ENCODE results near the gene SLC4A7.
"Not testable (repeated sequence)": the region's sequence is repeated elsewhere in the genome, so short reads cannot be mapped to it uniquely, and the experiment has no call there.

Gene SLC4A7

GRCh38 chr3:27345045-27345444, 139.1 kb downstream of the SLC4A7 start:
- Mint-ChIP-seq H3K27me3 (no peaks in the 10 kb centered on the region), H3K36me3 (ENCODE audit: low read depth) (no peaks in the 10 kb centered on the region), H3K9me3 (no peaks in the 10 kb centered on the region), H3K4me1 (ENCODE audit: low read depth) (peaks cover 7% of the 10 kb centered on the region), H3K4me3 (no peak overlapping the region), H3K27ac (no peak overlapping the region)

- H3K4me3 Mint-ChIP-seq: no peak overlapping the region
- H3K36me3 Mint-ChIP-seq (ENCODE audit: low read depth): no peaks in the 10 kb centered on the region
- H3K27me3 Mint-ChIP-seq: no peaks in the 10 kb centered on the region
- no peaks in the 10 kb centered on the region for H3K4me1 Mint-ChIP-seq (ENCODE audit: low read depth)
- H3K27ac Mint-ChIP-seq: no peak overlapping the region
- H3K9me3 Mint-ChIP-seq: no peaks in the 10 kb centered on the region
Measured at GRCh38 chr3:27344192-27344591, 140.0 kb downstream of the SLC4A7 start.

GRCh38 chr3:27342267-27342666, 141.9 kb downstream of the SLC4A7 start:
- no peaks in the 10 kb centered on the region for H3K27me3 Mint-ChIP-seq
- H3K9me3 Mint-ChIP-seq: no peaks in the 10 kb centered on the region
- H3K4me1 Mint-ChIP-seq (ENCODE audit: low read depth): no peaks in the 10 kb centered on the region
- H3K36me3 Mint-ChIP-seq (ENCODE audit: low read depth): no peaks in the 10 kb centered on the region
- no peak overlapping the region for H3K4me3 Mint-ChIP-seq
- no peak overlapping the region for H3K27ac Mint-ChIP-seq

GRCh38 chr3:27340534-27340933, 143.7 kb downstream of the SLC4A7 start:
- Mint-ChIP-seq H3K4me1 (ENCODE audit: low read depth) (no peaks in the 10 kb centered on the region), H3K36me3 (ENCODE audit: low read depth) (no peaks in the 10 kb centered on the region), H3K9me3 (no peaks in the 10 kb centered on the region), H3K27me3 (no peaks in the 10 kb centered on the region), H3K27ac (no peak overlapping the region), H3K4me3 (no peak overlapping the region)

- no peaks in the 10 kb centered on the region for H3K27me3 Mint-ChIP-seq
- H3K4me1 Mint-ChIP-seq (ENCODE audit: low read depth): no peaks in the 10 kb centered on the region
- peak overlapping the region; percentile 8 for H3K27ac Mint-ChIP-seq
- H3K36me3 Mint-ChIP-seq (ENCODE audit: low read depth): no peaks in the 10 kb centered on the region
- no peak overlapping the region for H3K4me3 Mint-ChIP-seq
- H3K9me3 Mint-ChIP-seq: no peaks in the 10 kb centered on the region
Measured at GRCh38 chr3:27335571-27335970, 148.6 kb downstream of the SLC4A7 start.

DNA sequence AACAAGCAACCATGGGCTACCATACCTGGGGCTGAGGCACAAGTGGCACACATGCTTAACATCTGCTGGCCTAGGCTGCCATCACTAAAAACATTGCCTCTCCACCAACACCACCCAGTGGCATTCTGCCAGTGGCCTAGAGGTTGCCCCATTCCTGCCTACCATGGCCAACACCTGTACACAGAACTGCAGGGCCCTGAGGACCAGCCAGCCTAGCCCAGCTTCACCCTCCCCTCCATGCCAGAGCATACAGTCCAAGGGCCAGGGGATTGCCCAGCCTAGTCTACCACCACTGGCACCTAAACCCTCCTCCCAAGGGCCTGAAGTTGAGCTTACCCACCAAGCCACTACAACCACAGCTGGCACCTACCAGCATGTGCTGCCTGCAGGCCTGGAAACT, 150.3 kb downstream of the SLC4A7 start:
- no peaks in the 10 kb centered on the region for H3K36me3 Mint-ChIP-seq (ENCODE audit: low read depth)
- H3K27ac Mint-ChIP-seq: no peak overlapping the region
- H3K27me3 Mint-ChIP-seq: no peaks in the 10 kb centered on the region
- H3K4me3 Mint-ChIP-seq: no peak overlapping the region
- H3K9me3 Mint-ChIP-seq: no peaks in the 10 kb centered on the region
- no peaks in the 10 kb centered on the region for H3K4me1 Mint-ChIP-seq (ENCODE audit: low read depth)

- H3K27ac Mint-ChIP-seq; H3K27me3 Mint-ChIP-seq; H3K4me3 Mint-ChIP-seq; H3K36me3 Mint-ChIP-seq (ENCODE audit: low read depth); H3K9me3 Mint-ChIP-seq; H3K4me1 Mint-ChIP-seq (ENCODE audit: low read depth): not testable (repeated sequence)
Measured at GRCh38 chr3:27328982-27329762, 155.0 kb downstream of the SLC4A7 start.

- Mint-ChIP-seq H3K27me3 (no peaks in the 10 kb centered on the region), H3K27ac (no peak overlapping the region), H3K9me3 (peaks cover 4% of the 10 kb centered on the region)
Measured at GRCh38 chr3:27326629-27327545, 157.3 kb downstream of the SLC4A7 start.

DNA sequence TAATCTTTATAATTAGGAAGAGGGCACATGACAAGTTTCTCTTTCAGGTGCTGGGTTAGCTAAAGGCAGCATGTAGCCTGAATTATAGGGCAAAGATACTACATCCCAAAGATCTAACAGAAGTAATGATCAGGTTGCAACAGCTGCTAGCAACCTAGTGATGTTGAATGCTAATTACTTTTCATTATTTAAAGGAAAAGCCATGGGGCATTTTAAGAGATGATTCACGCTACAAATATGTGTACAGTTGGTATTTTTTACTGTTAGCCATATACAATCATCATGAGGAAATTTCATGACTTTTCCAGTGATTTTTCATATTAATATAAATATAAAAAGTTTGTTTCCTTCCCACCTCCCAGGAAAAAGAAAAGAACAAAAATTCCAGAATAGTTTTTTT, 158.0 kb downstream of the SLC4A7 start:
- Mint-ChIP-seq H3K9me3 (peaks cover 4% of the 10 kb centered on the region), H3K4me1 (ENCODE audit: low read depth) (no peaks in the 10 kb centered on the region), H3K4me3 (no peak overlapping the region), H3K36me3 (ENCODE audit: low read depth) (no peaks in the 10 kb centered on the region), H3K27ac (no peak overlapping the region), H3K27me3 (no peaks in the 10 kb centered on the region)

More at GRCh38 chr3:27326629-27327545, 157.3 kb downstream of the SLC4A7 start:
- no peak overlapping the region for H3K4me3 Mint-ChIP-seq
- no peaks in the 10 kb centered on the region for H3K4me1 Mint-ChIP-seq (ENCODE audit: low read depth)
- H3K36me3 Mint-ChIP-seq (ENCODE audit: low read depth): no peaks in the 10 kb centered on the region

- Mint-ChIP-seq H3K4me3 (no peak overlapping the region), H3K27me3 (no peaks in the 10 kb centered on the region), H3K4me1 (ENCODE audit: low read depth) (no peaks in the 10 kb centered on the region), H3K9me3 (peaks cover 4% of the 10 kb centered on the region), H3K27ac (no peak overlapping the region), H3K36me3 (ENCODE audit: low read depth) (no peaks in the 10 kb centered on the region)
Measured at GRCh38 chr3:27325419-27325818, 158.8 kb downstream of the SLC4A7 start.

DNA sequence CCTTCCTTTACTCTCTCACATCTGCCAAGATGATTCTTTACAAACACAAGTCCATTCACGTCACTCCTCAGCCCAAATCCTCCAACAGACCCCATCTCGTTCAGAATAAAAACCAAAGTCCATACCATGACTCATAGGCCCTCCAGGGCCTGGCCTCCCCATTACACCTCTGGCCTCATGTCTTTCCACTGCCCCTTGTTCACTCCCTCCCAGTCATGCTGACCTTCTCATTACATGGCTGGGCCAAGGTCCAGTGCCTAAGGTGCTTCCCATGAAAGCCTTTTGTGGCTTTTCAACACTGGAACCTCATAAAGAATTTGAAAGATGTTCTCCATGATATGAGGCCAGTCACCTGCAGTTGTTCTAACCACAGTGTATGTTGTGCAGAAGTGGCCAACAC, 159.5 kb downstream of the SLC4A7 start:
- Mint-ChIP-seq H3K27me3 (no peaks in the 10 kb centered on the region), H3K9me3 (peaks cover 4% of the 10 kb centered on the region), H3K4me1 (ENCODE audit: low read depth) (no peaks in the 10 kb centered on the region), H3K27ac (no peak overlapping the region), H3K4me3 (no peak overlapping the region), H3K36me3 (ENCODE audit: low read depth) (no peaks in the 10 kb centered on the region)

DNA sequence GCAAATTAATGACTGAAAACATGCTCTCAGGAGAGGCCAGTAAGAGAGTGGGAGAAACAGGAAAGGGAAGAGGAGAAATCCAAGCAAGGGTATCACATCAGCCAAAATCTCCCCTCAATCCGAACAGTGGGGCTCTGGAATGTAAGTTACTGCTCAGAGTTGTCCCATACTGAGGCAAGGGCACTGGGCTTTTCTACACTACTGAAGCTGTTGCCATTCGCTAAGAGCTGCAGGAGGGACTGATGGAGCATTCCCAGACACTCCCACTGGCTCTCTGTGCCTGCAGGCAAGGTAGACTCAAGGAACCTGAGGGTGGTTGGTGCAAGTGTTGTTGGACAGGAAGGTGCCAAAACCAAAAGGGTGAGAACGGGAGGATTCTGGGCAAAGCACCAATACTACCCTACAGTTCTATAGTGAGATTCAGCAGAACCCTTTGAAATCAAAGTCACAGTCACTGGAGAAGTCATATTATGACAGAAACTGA, 161.1 kb downstream of the SLC4A7 start:
- Mint-ChIP-seq H3K27me3 (no peaks in the 10 kb centered on the region), H3K4me1 (ENCODE audit: low read depth) (no peaks in the 10 kb centered on the region), H3K9me3 (no peaks in the 10 kb centered on the region), H3K36me3 (ENCODE audit: low read depth) (no peaks in the 10 kb centered on the region), H3K27ac (no peak overlapping the region), H3K4me3 (no peak overlapping the region)

Data from stimulated activated naive CD8-positive, alpha-beta T cell treated with anti-CD3 and anti-CD28 coated beads, Interleukin-15, Interleukin-2, amounts not matched to agents 100 ng/mL and 50 ng/mL, for 24 hours (primary cell).